Upper lobe of left lung (tissue), 4 donors: ENCODE results near the gene SLC15A1.

Source experiments
- POLR2A ChIP-seq, 4 donors: fragments of 450-650 bp; IDR thresholded peaks; one replicate each; pipeline ENCODE4 v1.5.1; 2016 to 2017; ENCODE audit warnings: antibody characterized with exemption in 4 of 4, mild to moderate bottlenecking in 2 of 4
- TF ChIP-seq, protein P1 (sequence below), 6 experiments: fragments of 450-650 bp in 4 of 6; fragments of 200-600 bp in 2 of 6; sonication (generic) in 2 of 6; IDR thresholded peaks; one replicate each; pipeline ENCODE4 v1.5.1; 2016 to 2019; ENCODE audit warnings: antibody characterized with exemption in 6 of 6

GRCh38 chr13:98791611-98792010 lies 39.1 kb upstream of the SLC15A1 start:
- TF ChIP-seq, protein P1, sequence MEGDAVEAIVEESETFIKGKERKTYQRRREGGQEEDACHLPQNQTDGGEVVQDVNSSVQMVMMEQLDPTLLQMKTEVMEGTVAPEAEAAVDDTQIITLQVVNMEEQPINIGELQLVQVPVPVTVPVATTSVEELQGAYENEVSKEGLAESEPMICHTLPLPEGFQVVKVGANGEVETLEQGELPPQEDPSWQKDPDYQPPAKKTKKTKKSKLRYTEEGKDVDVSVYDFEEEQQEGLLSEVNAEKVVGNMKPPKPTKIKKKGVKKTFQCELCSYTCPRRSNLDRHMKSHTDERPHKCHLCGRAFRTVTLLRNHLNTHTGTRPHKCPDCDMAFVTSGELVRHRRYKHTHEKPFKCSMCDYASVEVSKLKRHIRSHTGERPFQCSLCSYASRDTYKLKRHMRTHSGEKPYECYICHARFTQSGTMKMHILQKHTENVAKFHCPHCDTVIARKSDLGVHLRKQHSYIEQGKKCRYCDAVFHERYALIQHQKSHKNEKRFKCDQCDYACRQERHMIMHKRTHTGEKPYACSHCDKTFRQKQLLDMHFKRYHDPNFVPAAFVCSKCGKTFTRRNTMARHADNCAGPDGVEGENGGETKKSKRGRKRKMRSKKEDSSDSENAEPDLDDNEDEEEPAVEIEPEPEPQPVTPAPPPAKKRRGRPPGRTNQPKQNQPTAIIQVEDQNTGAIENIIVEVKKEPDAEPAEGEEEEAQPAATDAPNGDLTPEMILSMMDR (IDR thresholded peaks at IDR 0.05): no peak
- TF ChIP-seq POLR2A (IDR thresholded peaks at IDR 0.05): no peak
